22Rv1 (cell line): ENCODE results near the gene KRTAP9-7.
"Not testable (repeated sequence)": the region's sequence is repeated elsewhere in the genome, so short reads cannot be mapped to it uniquely, and the experiment has no call there.

Experiments
- ZFX ChIP-seq: fragments of 450-650 bp; IDR thresholded peaks from 2 replicates; pipeline ENCODE4 v1.6.1; 2017; ENCODE audit warnings: antibody characterized with exemption, borderline replicate concordance
- TF ChIP-seq, protein P1 (sequence below): fragments of 450-650 bp; IDR thresholded peaks from 2 replicates; pipeline ENCODE4 v1.5.1; 2017; ENCODE audit warnings: mild to moderate bottlenecking

DNA sequence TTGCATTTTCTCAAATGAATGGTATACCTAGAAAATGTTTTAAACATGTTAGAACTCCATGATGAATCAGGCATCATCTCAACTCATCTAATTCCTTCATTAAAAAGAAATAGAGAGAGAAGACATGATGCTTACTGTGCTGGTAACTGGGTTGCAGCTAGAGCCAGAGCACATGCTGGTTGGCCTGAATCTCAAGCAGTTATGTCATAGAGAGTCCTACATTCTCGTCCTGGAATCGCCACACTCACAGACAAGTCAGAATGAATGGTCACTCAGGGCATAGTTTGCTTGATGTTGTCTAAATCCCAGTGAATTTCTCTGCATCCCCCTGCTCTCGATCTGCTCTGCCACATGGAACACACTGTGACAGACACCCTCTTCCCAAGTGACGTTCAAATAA, 38.4 kb upstream of the KRTAP9-7 start:
- TF ChIP-seq, protein P1, sequence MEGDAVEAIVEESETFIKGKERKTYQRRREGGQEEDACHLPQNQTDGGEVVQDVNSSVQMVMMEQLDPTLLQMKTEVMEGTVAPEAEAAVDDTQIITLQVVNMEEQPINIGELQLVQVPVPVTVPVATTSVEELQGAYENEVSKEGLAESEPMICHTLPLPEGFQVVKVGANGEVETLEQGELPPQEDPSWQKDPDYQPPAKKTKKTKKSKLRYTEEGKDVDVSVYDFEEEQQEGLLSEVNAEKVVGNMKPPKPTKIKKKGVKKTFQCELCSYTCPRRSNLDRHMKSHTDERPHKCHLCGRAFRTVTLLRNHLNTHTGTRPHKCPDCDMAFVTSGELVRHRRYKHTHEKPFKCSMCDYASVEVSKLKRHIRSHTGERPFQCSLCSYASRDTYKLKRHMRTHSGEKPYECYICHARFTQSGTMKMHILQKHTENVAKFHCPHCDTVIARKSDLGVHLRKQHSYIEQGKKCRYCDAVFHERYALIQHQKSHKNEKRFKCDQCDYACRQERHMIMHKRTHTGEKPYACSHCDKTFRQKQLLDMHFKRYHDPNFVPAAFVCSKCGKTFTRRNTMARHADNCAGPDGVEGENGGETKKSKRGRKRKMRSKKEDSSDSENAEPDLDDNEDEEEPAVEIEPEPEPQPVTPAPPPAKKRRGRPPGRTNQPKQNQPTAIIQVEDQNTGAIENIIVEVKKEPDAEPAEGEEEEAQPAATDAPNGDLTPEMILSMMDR, result not testable (repeated sequence)
- TF ChIP-seq ZFX, result not testable (repeated sequence)
